Measurements from ENCODE around the gene RAD54L. TPM values are rescaled to one million over a fixed set of nuclear protein-coding genes. Genes with fewer than 3 reads are reported as not detected.
"Not testable (repeated sequence)": the region's sequence is repeated elsewhere in the genome, so short reads cannot be mapped to it uniquely, and the experiment has no call there.

The RAD54L gene
- total RNA-seq, 1 experiment from 2014 or later = 29.4 TPM

- ATAC-seq = no peak
- Histone ChIP-seq H3K36me3 (ENCODE audit: control insufficient read depth, insufficient read depth, low read length) (no peaks in the 10 kb centered on the region; the same call in 1 of the 2 replicates), H3K4me1 (ENCODE audit: control insufficient read depth, insufficient read depth, low read length) (no peaks in the 10 kb centered on the region), H3K27ac (ENCODE audit: low read length) (no peak overlapping the region), H3K27me3 (ENCODE audit: control insufficient read depth, insufficient read depth, low read length) (no peaks in the 10 kb centered on the region), H3K4me3 (ENCODE audit: low read depth in 2 of 2, low read length in 2 of 2) (no peak overlapping the region), H3K9me3 (ENCODE audit: control insufficient read depth, insufficient read depth, low read depth, low read length) (no peaks in the 10 kb centered on the region)
- intact Hi-C loops (cut with micrococcal nuclease; ENCODE audit: unreplicated experiment) = no loop called here
- POLR2A ChIA-PET = no interaction called here
- CTCF ChIA-PET = no interaction called here
- in situ Hi-C loops (cut with HindIII; ENCODE audit: low pct_unique_long_range_greater_than_20kb, low sequenced_read_pairs) = no loop called here
- TF ChIP-seq REST (IDR thresholded peaks at IDR 0.05; ENCODE audit: insufficient read depth in 1 of 2, low read depth in 2 of 2, low read length in 1 of 2) (no peak), CTCF (IDR thresholded peaks at IDR 0.05) (no peak), TCF7L2 (IDR thresholded peaks at IDR 0.05; ENCODE audit: low read depth, low read length) (no peak), POLR2AphosphoS5 (IDR thresholded peaks at IDR 0.05; ENCODE audit: low read depth, low read length) (no peak), SIN3A (IDR thresholded peaks at IDR 0.05; ENCODE audit: borderline replicate concordance, insufficient read depth, low read depth, low read length) (no peak)
- no peak for DNase-seq (ENCODE audit: low read depth, low spot score)
- no TSS peak for BruUV-seq (replicated peaks)
Measured at GRCh38 chr1:46242918-46243317, 4.6 kb upstream of the RAD54L start.

- H3K36me3 ChIP-seq (ENCODE audit: control insufficient read depth, insufficient read depth, low read length); H3K4me3 ChIP-seq (ENCODE audit: low read depth in 2 of 2, low read length in 2 of 2); POLR2A ChIA-PET; H3K27me3 ChIP-seq (ENCODE audit: control insufficient read depth, insufficient read depth, low read length); in situ Hi-C loops (cut with HindIII; ENCODE audit: low pct_unique_long_range_greater_than_20kb, low sequenced_read_pairs); H3K9me3 ChIP-seq (ENCODE audit: control insufficient read depth, insufficient read depth, low read depth, low read length); H3K4me1 ChIP-seq (ENCODE audit: control insufficient read depth, insufficient read depth, low read length); H3K27ac ChIP-seq (ENCODE audit: low read length); intact Hi-C loops (cut with micrococcal nuclease; ENCODE audit: unreplicated experiment); ATAC-seq; DNase-seq (ENCODE audit: low read depth, low spot score); BruUV-seq (replicated peaks): not testable (repeated sequence)
- CTCF ChIA-PET = interaction anchor here (0.6 kb wide), 2 partner anchors 20 to 269 kb away, joined by 3 to 4 read pairs; no protein-coding TSS in a partner anchor
Measured at GRCh38 chr1:46243831-46244230, 3.7 kb upstream of the RAD54L start.

- H3K27me3 ChIP-seq (ENCODE audit: control insufficient read depth, insufficient read depth, low read length) = no peaks in the 10 kb centered on the region
- TF ChIP-seq POLR2AphosphoS5 (IDR thresholded peaks at IDR 0.05; ENCODE audit: low read depth, low read length) (no peak), TCF7L2 (IDR thresholded peaks at IDR 0.05; ENCODE audit: low read depth, low read length) (no peak), SIN3A (IDR thresholded peaks at IDR 0.05; ENCODE audit: borderline replicate concordance, insufficient read depth, low read depth, low read length) (no peak), REST (IDR thresholded peaks at IDR 0.05; ENCODE audit: insufficient read depth in 1 of 2, low read depth in 2 of 2, low read length in 1 of 2) (no peak), CTCF (IDR thresholded peaks at IDR 0.05) (peak; percentile 75)
- no peaks in the 10 kb centered on the region; the same call in none of the 2 replicates for H3K36me3 ChIP-seq (ENCODE audit: control insufficient read depth, insufficient read depth, low read length)
- no peak overlapping the region for H3K4me3 ChIP-seq (ENCODE audit: low read depth in 2 of 2, low read length in 2 of 2)
- POLR2A ChIA-PET = interaction anchor here (0.9 kb wide), 1 partner anchor 59 kb away, joined by 5 read pairs; no protein-coding TSS in a partner anchor
- ATAC-seq = no peak
- no peaks in the 10 kb centered on the region for H3K9me3 ChIP-seq (ENCODE audit: control insufficient read depth, insufficient read depth, low read depth, low read length)
- no peak for DNase-seq (ENCODE audit: low read depth, low spot score)
- CTCF ChIA-PET = interaction anchor here (0.6 to 0.9 kb wide), 7 partner anchors 10 to 156 kb away, joined by 3 to 9 read pairs (median 3); no protein-coding TSS in a partner anchor
- H3K4me1 ChIP-seq (ENCODE audit: control insufficient read depth, insufficient read depth, low read length) = peaks cover 16% of the 10 kb centered on the region
- no peak overlapping the region for H3K27ac ChIP-seq (ENCODE audit: low read length)
- intact Hi-C loops (cut with micrococcal nuclease; ENCODE audit: unreplicated experiment) = no loop called here
- BruUV-seq (replicated peaks) = no TSS peak
- in situ Hi-C loops (cut with HindIII; ENCODE audit: low pct_unique_long_range_greater_than_20kb, low sequenced_read_pairs) = no loop called here
Measured at GRCh38 chr1:46244656-46245371, 2.7 kb upstream of the RAD54L start.
